Body of pancreas (tissue), 4 donors: Measurements from ENCODE around the gene HPX. TPM values are rescaled to one million over a fixed set of nuclear protein-coding genes. Genes with fewer than 3 reads are reported as not detected.
A peak's percentile ranks its signal among the peaks of the same experiment; 100 is the strongest.

Source experiments
- ATAC-seq: fragments of 150-250 bp; one replicate; pipeline ENCODE4 v1.9.1; 2016
- DNase-seq, 4 donors: peaks; one replicate each; pipeline ENCODE4 v3.0.0-alpha.2; 2019
- H3K27ac ChIP-seq, 4 donors: fragments of 200-600 bp; sonication (generic); 1 replicate in 3 of 4; 2 replicates in 1 of 4; pipeline versions ENCODE4 v1.5.1 to v1.6.1; 2016 to 2019; ENCODE audit warnings: mild to moderate bottlenecking in 1 of 4, mixed read lengths in 1 of 4, moderate library complexity in 1 of 4
- H3K27me3 ChIP-seq, 2 donors: fragments of 200-600 bp; sonication (generic); one replicate each; pipeline ENCODE4 v1.6.0; 2016; ENCODE audit warnings: mild to moderate bottlenecking in 1 of 2
- H3K36me3 ChIP-seq, 2 donors: fragments of 200-600 bp; sonication (generic); replicated peaks in 1 of 2; 2 replicates each; pipeline ENCODE4 v1.5.1; 2016; ENCODE audit warnings: low read depth in 2 of 2; ENCODE audit not compliant: insufficient read depth in 1 of 2
- H3K4me1 ChIP-seq: fragments of 200-600 bp; sonication (generic); one replicate; pipeline ENCODE4 v1.6.0; 2016
- H3K4me3 ChIP-seq, 2 donors: fragments of 200-600 bp; sonication (generic); 1 replicate in 1 of 2; 2 replicates in 1 of 2; pipeline ENCODE4 v1.5.1; 2016 to 2019
- H3K9me3 ChIP-seq, 3 donors: fragments of 200-600 bp; sonication (generic); 1 replicate in 2 of 3; 2 replicates in 1 of 3; pipeline ENCODE4 v1.5.1; 2016
- POLR2A ChIP-seq, 3 donors: fragments of 450-650 bp; IDR thresholded peaks; one replicate each; pipeline ENCODE4 v1.6.1; 2016; ENCODE audit warnings: antibody characterized with exemption in 3 of 3, mild to moderate bottlenecking in 2 of 3
- WGBS, 2 donors: methylation state at CpG; one replicate each; pipeline ENCODE4 v1.1.5; 2017; 5-methylcytosine and 5-hydroxymethylcytosine counted together
- intact Hi-C: fragments of 100-400 bp; cut with DNase I; formaldehyde crosslinking; loops from one replicate; pipeline ENCODE4 v1.15.1; 2023
- total RNA-seq, 2 donors: library from RNA; depleted of rRNA; stranded (reverse); fragments of >200 nt; gene quantifications; one replicate each; pipeline ENCODE4 v1.1.0, GENCODE V29; 2016
- TF ChIP-seq, protein P1 (sequence below), 7 experiments: fragments of 450-650 bp in 4 of 7; fragments of 200-600 bp in 3 of 7; sonication (generic) in 3 of 7; IDR thresholded peaks; one replicate each; pipeline ENCODE4 v1.5.1; 2016 to 2019; ENCODE audit warnings: antibody characterized with exemption in 7 of 7

Gene HPX
- total RNA-seq, 2 donors from 2014 or later: 1.3 TPM; not detected in 1

GRCh38 chr11:6481924-6482275 is 41.1 kb upstream of the HPX start:
- no peak for TF ChIP-seq POLR2A (IDR thresholded peaks at IDR 0.05)
- TF ChIP-seq, protein P1, sequence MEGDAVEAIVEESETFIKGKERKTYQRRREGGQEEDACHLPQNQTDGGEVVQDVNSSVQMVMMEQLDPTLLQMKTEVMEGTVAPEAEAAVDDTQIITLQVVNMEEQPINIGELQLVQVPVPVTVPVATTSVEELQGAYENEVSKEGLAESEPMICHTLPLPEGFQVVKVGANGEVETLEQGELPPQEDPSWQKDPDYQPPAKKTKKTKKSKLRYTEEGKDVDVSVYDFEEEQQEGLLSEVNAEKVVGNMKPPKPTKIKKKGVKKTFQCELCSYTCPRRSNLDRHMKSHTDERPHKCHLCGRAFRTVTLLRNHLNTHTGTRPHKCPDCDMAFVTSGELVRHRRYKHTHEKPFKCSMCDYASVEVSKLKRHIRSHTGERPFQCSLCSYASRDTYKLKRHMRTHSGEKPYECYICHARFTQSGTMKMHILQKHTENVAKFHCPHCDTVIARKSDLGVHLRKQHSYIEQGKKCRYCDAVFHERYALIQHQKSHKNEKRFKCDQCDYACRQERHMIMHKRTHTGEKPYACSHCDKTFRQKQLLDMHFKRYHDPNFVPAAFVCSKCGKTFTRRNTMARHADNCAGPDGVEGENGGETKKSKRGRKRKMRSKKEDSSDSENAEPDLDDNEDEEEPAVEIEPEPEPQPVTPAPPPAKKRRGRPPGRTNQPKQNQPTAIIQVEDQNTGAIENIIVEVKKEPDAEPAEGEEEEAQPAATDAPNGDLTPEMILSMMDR (IDR thresholded peaks at IDR 0.05): no peak
- Histone ChIP-seq H3K4me1 (peaks cover 41% of the 10 kb centered on the region), H3K9me3 (no peaks in the 10 kb centered on the region), H3K4me3 (peak overlapping the region; percentile 47 to 50), H3K36me3 (peaks cover 4 to 10% of the 10 kb centered on the region in 2 donors), H3K27ac (peak overlapping the region; percentile 91 to 95 (median 94)), H3K27me3 (no peaks in the 10 kb centered on the region)
- DNase-seq (peak in 1 of 4 donors; percentile 26), ATAC-seq (no peak)
- intact Hi-C loops: loop anchor here (10.0 kb wide), 2 partner anchors 97 to 123 kb away; partner anchors contain the start of genes ILK and RRP8
- 2 to 6% methylated on average over 12 to 13 of the region's 13 CpGs for WGBS, 2 donors

DNA sequence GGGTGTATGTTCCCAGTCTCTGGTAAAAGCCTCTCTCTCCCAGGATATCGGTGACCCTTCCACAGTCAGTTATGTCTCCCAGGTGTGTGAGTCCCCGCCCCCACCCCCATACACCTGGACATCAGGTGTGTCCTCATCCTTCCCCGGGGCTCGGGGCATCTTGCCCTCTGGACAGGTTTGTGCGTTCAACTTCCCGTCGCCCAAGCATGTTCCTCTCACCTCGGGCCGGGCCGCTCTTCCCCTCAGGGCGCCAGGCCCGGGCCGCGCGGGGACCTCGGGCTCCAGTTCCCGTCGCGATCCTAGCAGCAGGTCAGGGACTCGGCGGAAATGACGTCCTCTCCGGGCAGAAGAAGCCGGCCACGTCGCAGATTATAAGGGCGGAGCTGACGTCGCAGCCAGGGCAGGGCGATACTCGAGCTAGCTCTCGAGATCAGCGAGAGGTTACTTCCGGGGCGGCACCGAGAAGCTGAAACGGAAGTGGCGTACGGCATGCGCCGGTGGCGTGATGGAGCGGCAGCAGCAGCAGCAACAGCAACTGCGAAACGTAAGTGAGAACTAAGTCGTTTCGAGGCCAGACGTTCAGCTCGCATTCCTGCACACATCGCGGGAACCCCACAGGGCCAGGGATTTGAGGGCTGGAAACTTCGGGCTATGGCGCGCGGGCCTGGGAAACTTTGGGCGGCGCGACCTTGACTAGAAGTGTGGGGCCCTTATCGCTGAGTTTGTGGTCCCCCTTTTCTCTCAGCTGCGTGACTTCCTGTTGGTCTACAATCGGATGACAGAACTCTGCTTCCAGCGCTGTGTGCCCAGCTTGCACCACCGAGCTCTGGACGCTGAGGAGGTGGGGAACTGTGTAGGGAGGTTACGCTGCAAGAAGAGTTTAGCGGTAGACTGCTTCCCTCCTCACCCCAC is 40.5 kb upstream of the HPX start, which contains the start of the genes ARFIP2 and TIMM10B:
Gene ARFIP2 (minus strand): TSS at position 320 of the 912 bp plus-strand sequence. CDS start 910 bp downstream, outside the sequence.
Gene TIMM10B (plus strand): TSS at position 490 of the 912 bp plus-strand sequence. CDS start 16 bp downstream, at position 506.
- peaks cover 47% of the 10 kb centered on the region for H3K4me1 ChIP-seq
- WGBS, 2 donors: 0 to 4% methylated on average over 23 to 66 of the region's 66 CpGs
- peak within 1 kb of the TSS; percentile 91 to 95 (median 94) for H3K27ac ChIP-seq
- H3K9me3 ChIP-seq: no peaks in the 10 kb centered on the region
- TF ChIP-seq, protein P1 (IDR thresholded peaks at IDR 0.05): peak in 2 of 7 experiments; percentile 2 to 10
- peak; percentile 84 to 94 (median 94) for TF ChIP-seq POLR2A (IDR thresholded peaks at IDR 0.05)
- H3K36me3 ChIP-seq: peaks cover 4 to 10% of the 10 kb centered on the region in 2 donors
- ATAC-seq: peak; percentile 98
- intact Hi-C loops: loop anchor here (10.0 kb wide), 2 partner anchors 96 to 124 kb away; partner anchors contain the start of genes ILK and RRP8
- H3K4me3 ChIP-seq: peak within 1 kb of the TSS; percentile 47 to 50
- no peaks in the 10 kb centered on the region for H3K27me3 ChIP-seq
- peak; percentile 98 to 99 (median 99) for DNase-seq

- ATAC-seq: no peak
- 19 to 26% methylated on average over 9 of the region's 9 CpGs for WGBS, 2 donors
- peak overlapping the region; percentile 38 to 50 for H3K4me3 ChIP-seq
Observed at GRCh38 chr11:6480299-6480914, 39.6 kb upstream of the HPX start.

DNA sequence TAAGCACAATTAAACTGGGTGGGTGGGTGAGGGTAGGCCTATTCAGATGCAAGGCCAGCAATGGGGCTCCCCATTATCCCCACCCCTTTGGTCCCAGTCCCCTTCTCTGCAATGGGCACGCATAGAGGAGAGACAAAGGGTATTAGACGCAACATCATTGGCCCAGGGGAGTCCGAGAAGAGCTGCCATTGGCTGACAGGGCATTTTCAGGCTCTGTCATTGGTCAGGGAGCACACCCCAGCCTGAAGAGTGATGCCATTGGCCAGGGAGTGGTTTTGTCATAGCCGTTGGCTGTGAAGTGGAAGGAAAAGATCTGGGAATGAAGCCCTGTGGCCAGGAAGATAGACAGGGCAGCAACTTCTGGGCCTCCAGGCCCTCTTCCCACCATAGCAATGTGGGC is 35.8 kb upstream of the HPX start:
- H3K4me3 ChIP-seq: no peak overlapping the region
- intact Hi-C loops: no loop called here
- WGBS, 2 donors: 90 to 94% methylated on average over 4 of the region's 4 CpGs
- DNase-seq: no peak
- H3K36me3 ChIP-seq: peaks cover 0 to 10% of the 10 kb centered on the region in 2 donors
- H3K27me3 ChIP-seq: no peaks in the 10 kb centered on the region
- no peak for ATAC-seq
- H3K27ac ChIP-seq: peak overlapping the region; percentile 58 to 97 (median 96)
- H3K9me3 ChIP-seq: no peaks in the 10 kb centered on the region
- H3K4me1 ChIP-seq: peaks cover 68% of the 10 kb centered on the region
- TF ChIP-seq, protein P1 (IDR thresholded peaks at IDR 0.05): no peak
- TF ChIP-seq POLR2A (IDR thresholded peaks at IDR 0.05): no peak

More at GRCh38 chr11:6480299-6480914, 39.6 kb upstream of the HPX start:
- Histone ChIP-seq H3K27me3 (no peaks in the 10 kb centered on the region), H3K4me1 (peaks cover 56% of the 10 kb centered on the region), H3K27ac (peak overlapping the region; percentile 91 to 95 (median 93)), H3K9me3 (no peaks in the 10 kb centered on the region), H3K36me3 (peaks cover 4 to 10% of the 10 kb centered on the region in 2 donors)
- intact Hi-C loops: loop anchor here (10.0 kb wide), 2 partner anchors 96 to 124 kb away; partner anchors contain the start of genes ILK and RRP8
- DNase-seq: peak; percentile 43 to 54 (median 48)
- no peak for TF ChIP-seq POLR2A (IDR thresholded peaks at IDR 0.05)
- TF ChIP-seq, protein P1 (IDR thresholded peaks at IDR 0.05): no peak
